Thymus (tissue), 11 donors: ENCODE data around the gene FGF14. TPM values are rescaled to one million over a fixed set of nuclear protein-coding genes. Genes with fewer than 3 reads are reported as not detected.

Experiments
- DNase-seq, 9 donors: peaks; one replicate each; pipeline ENCODE4 v3.0.0-alpha.2; 2013; ENCODE audit warnings: low spot score in 9 of 9, low read depth in 6 of 9, missing footprints in 1 of 9
- H3K27ac ChIP-seq, 2 donors: one replicate each; pipeline ENCODE4 v1.5.1; 2013; ENCODE audit warnings: control low read depth in 1 of 2, low read depth in 1 of 2, low read length in 1 of 2, mild to moderate bottlenecking in 1 of 2, moderate library complexity in 1 of 2
- H3K27me3 ChIP-seq, 2 donors: one replicate each; pipeline ENCODE4 v1.5.1; 2013; ENCODE audit warnings: low read length in 1 of 2; ENCODE audit not compliant: control insufficient read depth in 2 of 2, insufficient read depth in 1 of 2
- H3K36me3 ChIP-seq, 2 donors: one replicate each; pipeline ENCODE4 v1.5.1; 2013; ENCODE audit warnings: low read length in 1 of 2, mild to moderate bottlenecking in 1 of 2, moderate library complexity in 1 of 2; ENCODE audit not compliant: control insufficient read depth in 2 of 2, insufficient read depth in 2 of 2
- H3K4me1 ChIP-seq, 2 donors: one replicate each; pipeline ENCODE4 v1.5.1; 2013; ENCODE audit warnings: low read length in 2 of 2; ENCODE audit not compliant: control insufficient read depth in 2 of 2, insufficient read depth in 2 of 2
- H3K4me3 ChIP-seq, 2 donors: one replicate each; pipeline ENCODE4 v1.5.1; 2013; ENCODE audit warnings: low read length in 2 of 2, control low read depth in 1 of 2, mild to moderate bottlenecking in 1 of 2
- H3K9me3 ChIP-seq, 2 donors: one replicate each; pipeline ENCODE4 v1.5.1; 2013; ENCODE audit warnings: low read length in 1 of 2, mild to moderate bottlenecking in 1 of 2; ENCODE audit not compliant: control insufficient read depth in 2 of 2, insufficient read depth in 1 of 2
- WGBS: extraction: QIAGEN DNeasy Blood & Tissue Kit; methylation state at CpG from one replicate; pipeline ENCODE4 v1.1.7; 2013; 5-methylcytosine and 5-hydroxymethylcytosine counted together
- polyA plus RNA-seq: library from polyadenylated mRNA; stranded (reverse); fragments of 200-250 nt; gene quantifications from one replicate; pipeline ENCODE4 v1.2.3, GENCODE V29; 2013
- total RNA-seq: library from RNA; stranded (reverse); fragments of 120-200 nt; gene quantifications from one replicate; pipeline ENCODE4 v1.2.4, GENCODE V29; 2013
- donor health status: healthy.

Gene FGF14
- total and polyA plus RNA-seq, 2 donors, result 0.05 to 0.14 TPM

- DNase-seq, result no peak
- Histone ChIP-seq H3K27me3 (no peaks in the 10 kb centered on the region), H3K4me3 (no peak overlapping the region), H3K27ac (no peak overlapping the region), H3K4me1 (no peaks in the 10 kb centered on the region), H3K9me3 (no peaks in the 10 kb centered on the region), H3K36me3 (no peaks in the 10 kb centered on the region)
- WGBS, result 84% methylated on average over 7 of the region's 7 CpGs
These were observed 54.4 kb downstream of the FGF14 start for GRCh38 chr13:102347490-102347889.

GRCh38 chr13:102346769-102347168, 55.1 kb downstream of the FGF14 start:
- H3K36me3 ChIP-seq, result no peaks in the 10 kb centered on the region
- WGBS, result 89% methylated on average over 5 of the region's 5 CpGs
- H3K9me3 ChIP-seq, result no peaks in the 10 kb centered on the region

GRCh38 chr13:102344410-102344809, 57.4 kb downstream of the FGF14 start:
- Histone ChIP-seq H3K4me3 (no peak overlapping the region), H3K27ac (no peak overlapping the region), H3K9me3 (no peaks in the 10 kb centered on the region), H3K27me3 (no peaks in the 10 kb centered on the region), H3K36me3 (no peaks in the 10 kb centered on the region), H3K4me1 (no peaks in the 10 kb centered on the region)
- DNase-seq, result no peak

More at GRCh38 chr13:102346769-102347168, 55.1 kb downstream of the FGF14 start:
- DNase-seq, result no peak
- H3K4me3 ChIP-seq, result no peak overlapping the region
- H3K4me1 ChIP-seq, result no peaks in the 10 kb centered on the region
- H3K27me3 ChIP-seq, result no peaks in the 10 kb centered on the region
- no peak overlapping the region for H3K27ac ChIP-seq

GRCh38 chr13:102333320-102334198, 68.3 kb downstream of the FGF14 start:
- no peaks in the 10 kb centered on the region for H3K4me1 ChIP-seq
- WGBS, result 82% methylated on average over 8 of the region's 8 CpGs
- DNase-seq, result no peak

GRCh38 chr13:102328909-102329308, 72.9 kb downstream of the FGF14 start:
- Histone ChIP-seq H3K27ac (no peak overlapping the region), H3K9me3 (no peaks in the 10 kb centered on the region), H3K4me1 (no peaks in the 10 kb centered on the region), H3K36me3 (no peaks in the 10 kb centered on the region), H3K27me3 (no peaks in the 10 kb centered on the region), H3K4me3 (no peak overlapping the region)
- no peak for DNase-seq
- 69% methylated on average over 1 of the region's 1 CpG for WGBS

More at GRCh38 chr13:102333320-102334198, 68.3 kb downstream of the FGF14 start:
- no peaks in the 10 kb centered on the region for H3K9me3 ChIP-seq
- H3K4me3 ChIP-seq, result no peak overlapping the region
- H3K27ac ChIP-seq, result no peak overlapping the region
- no peaks in the 10 kb centered on the region for H3K36me3 ChIP-seq
- H3K27me3 ChIP-seq, result no peaks in the 10 kb centered on the region

GRCh38 chr13:102327119-102327617, 74.7 kb downstream of the FGF14 start:
- H3K4me1 ChIP-seq, result no peaks in the 10 kb centered on the region
- no peak for DNase-seq
- no peaks in the 10 kb centered on the region for H3K27me3 ChIP-seq
- no peaks in the 10 kb centered on the region for H3K36me3 ChIP-seq
- 93% methylated on average over 3 of the region's 3 CpGs for WGBS
- no peak overlapping the region for H3K27ac ChIP-seq
- H3K4me3 ChIP-seq, result no peak overlapping the region
- H3K9me3 ChIP-seq, result no peaks in the 10 kb centered on the region

- 91% methylated on average over 2 of the region's 2 CpGs for WGBS
- H3K27me3 ChIP-seq, result no peaks in the 10 kb centered on the region
These were observed 75.3 kb downstream of the FGF14 start for GRCh38 chr13:102326381-102327118.

GRCh38 chr13:102325321-102325720, 76.5 kb downstream of the FGF14 start:
- Histone ChIP-seq H3K27ac (no peak overlapping the region), H3K36me3 (no peaks in the 10 kb centered on the region), H3K9me3 (no peaks in the 10 kb centered on the region), H3K27me3 (no peaks in the 10 kb centered on the region), H3K4me3 (no peak overlapping the region), H3K4me1 (no peaks in the 10 kb centered on the region)
- no peak for DNase-seq
- 57% methylated on average over 5 of the region's 5 CpGs for WGBS

More at GRCh38 chr13:102326381-102327118, 75.3 kb downstream of the FGF14 start:
- no peaks in the 10 kb centered on the region for H3K9me3 ChIP-seq
- H3K36me3 ChIP-seq, result no peaks in the 10 kb centered on the region
- H3K4me1 ChIP-seq, result no peaks in the 10 kb centered on the region
- no peak for DNase-seq
- H3K4me3 ChIP-seq, result no peak overlapping the region
- no peak overlapping the region for H3K27ac ChIP-seq

- Histone ChIP-seq H3K4me1 (no peaks in the 10 kb centered on the region), H3K27me3 (no peaks in the 10 kb centered on the region), H3K36me3 (no peaks in the 10 kb centered on the region), H3K4me3 (no peak overlapping the region), H3K9me3 (no peaks in the 10 kb centered on the region), H3K27ac (no peak overlapping the region)
- 91% methylated on average over 1 of the region's 1 CpG for WGBS
- no peak for DNase-seq
These were observed 78.3 kb downstream of the FGF14 start for GRCh38 chr13:102323505-102323904.
